Measurements from ENCODE around the gene P4HA2. TPM values are rescaled to one million over a fixed set of nuclear protein-coding genes. Genes with fewer than 3 reads are reported as not detected.

The P4HA2 gene
- total and polyA plus RNA-seq, 2 donors (not counting 3 experiments of a cell fraction or from before 2014, with no cell fraction given) = 37.6 to 58.7 TPM

DNA sequence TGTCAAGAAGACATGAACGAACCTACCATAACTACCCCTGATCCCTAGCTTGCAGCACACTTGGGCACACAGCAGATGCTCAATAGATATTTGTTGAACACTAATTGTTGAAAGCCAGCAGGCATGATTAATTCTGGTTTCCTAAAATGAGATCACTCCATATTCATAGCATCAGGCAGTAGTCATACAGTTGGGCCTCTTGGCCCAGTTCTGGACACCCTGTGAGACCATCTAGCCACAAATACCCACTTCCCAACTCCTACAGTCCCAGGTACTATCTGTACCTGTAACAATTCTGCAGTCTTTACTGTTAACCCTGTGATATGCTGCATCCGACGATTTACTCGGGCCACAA is 24.2 kb downstream of the P4HA2 start:
- no peak overlapping the region for H2AFZ ChIP-seq (ENCODE audit: low read depth, low read length)
- peaks cover 4 to 15% of the 10 kb centered on the region in 2 experiments for H3K36me3 ChIP-seq (ENCODE audit: control insufficient read depth in 2 of 2, extremely low read depth in 1 of 2, insufficient read depth in 2 of 2, low read length in 2 of 2)
- H3K4me2 ChIP-seq (ENCODE audit: insufficient read depth, low read length) = no peak overlapping the region
- intact Hi-C loops (cut with micrococcal nuclease) = no loop called here
- H3K9ac ChIP-seq (replicated peaks; ENCODE audit: extremely low read depth, insufficient read depth, low read length) = no peak overlapping the region
- no peaks in the 10 kb centered on the region for H3K9me1 ChIP-seq (replicated peaks; ENCODE audit: control insufficient read depth, extremely low read depth, insufficient read depth, low read length)
- H3K27me3 ChIP-seq (ENCODE audit: control insufficient read depth in 2 of 2, insufficient read depth in 2 of 2, low read length in 2 of 2) = no peaks in the 10 kb centered on the region
- H3K27ac ChIP-seq (ENCODE audit: insufficient read depth, low read depth, low read length) = no peak overlapping the region
- H3K4me3 ChIP-seq (replicated peaks in 1 of 3; ENCODE audit: insufficient read depth in 1 of 3, low read depth in 1 of 3, low read length in 3 of 3) = no peak overlapping the region
- dilution Hi-C loops (cut with MboI; ENCODE audit: extremely low pct_ligation_motif_present, low sequenced_read_pairs) = no loop called here
- ChIA-PET CTCF (interaction anchor here (1.1 to 4.7 kb wide), 3 partner anchors 14 to 35 kb away, joined by 3 to 21 read pairs (median 4); no protein-coding TSS in a partner anchor), POLR2A (no interaction called here)
- H3K79me2 ChIP-seq (ENCODE audit: control insufficient read depth, insufficient read depth, low read length) = no peaks in the 10 kb centered on the region
- no peak for FAIRE-seq
- TF ChIP-seq EZH2 (IDR thresholded peaks at IDR 0.05; ENCODE audit: borderline replicate concordance, low read depth, low read length, severe bottlenecking) (no peak), POLR2AphosphoS5 (IDR thresholded peaks at IDR 0.05; ENCODE audit: insufficient read depth, low read depth, low read length) (no peak), GATA2 (IDR thresholded peaks at IDR 0.05; ENCODE audit: insufficient read depth, insufficient read length, low read depth, low read length) (no peak), FOS (IDR thresholded peaks at IDR 0.05; ENCODE audit: borderline replicate concordance, insufficient read depth, low read length) (no peak), POLR2A (IDR thresholded peaks at IDR 0.05; ENCODE audit: low read depth, low read length) (no peak), JUN (IDR thresholded peaks at IDR 0.05; ENCODE audit: borderline replicate concordance, insufficient read depth, insufficient read length, low read depth) (no peak), MYC (IDR thresholded peaks at IDR 0.05; ENCODE audit: low read depth, low read length) (no peak)
- TF ChIP-seq, protein P1, sequence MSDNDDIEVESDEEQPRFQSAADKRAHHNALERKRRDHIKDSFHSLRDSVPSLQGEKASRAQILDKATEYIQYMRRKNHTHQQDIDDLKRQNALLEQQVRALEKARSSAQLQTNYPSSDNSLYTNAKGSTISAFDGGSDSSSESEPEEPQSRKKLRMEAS (IDR thresholded peaks at IDR 0.05; ENCODE audit: insufficient read depth, insufficient read length) = no peak
- TF ChIP-seq, protein P2, sequence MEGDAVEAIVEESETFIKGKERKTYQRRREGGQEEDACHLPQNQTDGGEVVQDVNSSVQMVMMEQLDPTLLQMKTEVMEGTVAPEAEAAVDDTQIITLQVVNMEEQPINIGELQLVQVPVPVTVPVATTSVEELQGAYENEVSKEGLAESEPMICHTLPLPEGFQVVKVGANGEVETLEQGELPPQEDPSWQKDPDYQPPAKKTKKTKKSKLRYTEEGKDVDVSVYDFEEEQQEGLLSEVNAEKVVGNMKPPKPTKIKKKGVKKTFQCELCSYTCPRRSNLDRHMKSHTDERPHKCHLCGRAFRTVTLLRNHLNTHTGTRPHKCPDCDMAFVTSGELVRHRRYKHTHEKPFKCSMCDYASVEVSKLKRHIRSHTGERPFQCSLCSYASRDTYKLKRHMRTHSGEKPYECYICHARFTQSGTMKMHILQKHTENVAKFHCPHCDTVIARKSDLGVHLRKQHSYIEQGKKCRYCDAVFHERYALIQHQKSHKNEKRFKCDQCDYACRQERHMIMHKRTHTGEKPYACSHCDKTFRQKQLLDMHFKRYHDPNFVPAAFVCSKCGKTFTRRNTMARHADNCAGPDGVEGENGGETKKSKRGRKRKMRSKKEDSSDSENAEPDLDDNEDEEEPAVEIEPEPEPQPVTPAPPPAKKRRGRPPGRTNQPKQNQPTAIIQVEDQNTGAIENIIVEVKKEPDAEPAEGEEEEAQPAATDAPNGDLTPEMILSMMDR (IDR thresholded peaks at IDR 0.05; ENCODE audit: extremely low read depth in 1 of 2, insufficient read depth in 1 of 2, low read depth in 1 of 2, low read length in 2 of 2) = no peak
- H3K4me1 ChIP-seq (ENCODE audit: control insufficient read depth, extremely low read depth, insufficient read depth, low read length) = no peaks in the 10 kb centered on the region
- H4K20me1 ChIP-seq (replicated peaks; ENCODE audit: control insufficient read depth, extremely low read depth, insufficient read depth, low read length) = no peaks in the 10 kb centered on the region
- DNase-seq (ENCODE audit: low read depth, low spot score) = no peak
- H3K9me3 ChIP-seq (replicated peaks; ENCODE audit: control insufficient read depth, insufficient read depth, low read length) = no peaks in the 10 kb centered on the region
- no TSS peak for BruUV-seq (replicated peaks)

All from endothelial cell of umbilical vein (primary cell).